Right atrium auricular region (tissue), 2 donors: ENCODE measurements around the gene RIMBP2. TPM values are rescaled to one million over a fixed set of nuclear protein-coding genes. Genes with fewer than 3 reads are reported as not detected.

Experiments
- DNase-seq: peaks from one replicate; pipeline ENCODE4 v3.0.0-alpha.2; 2019; ENCODE audit warnings: low spot score
- H3K27ac ChIP-seq, 2 donors: fragments of 200-600 bp; sonication (generic); 1 replicate in 1 of 2; 2 replicates in 1 of 2; pipeline ENCODE4 v1.5.1; 2016 to 2019
- H3K27me3 ChIP-seq, 2 donors: fragments of 200-600 bp; sonication (generic); one replicate each; pipeline versions ENCODE4 v1.5.1 to v1.6.0; 2017 to 2019
- H3K36me3 ChIP-seq: fragments of 200-600 bp; sonication (generic); one replicate; pipeline ENCODE4 v1.5.1; 2016
- H3K4me1 ChIP-seq, 2 donors: fragments of 200-600 bp; sonication (generic); one replicate each; pipeline versions ENCODE4 v1.5.1 to v1.6.0; 2017 to 2019
- H3K4me3 ChIP-seq, 2 donors: fragments of 200-600 bp; sonication (generic); 1 replicate in 1 of 2; 2 replicates in 1 of 2; pipeline ENCODE4 v1.5.1; 2017 to 2019; ENCODE audit warnings: mild to moderate bottlenecking in 1 of 2, moderate library complexity in 1 of 2
- H3K9me3 ChIP-seq, 2 donors: fragments of 200-600 bp; sonication (generic); one replicate each; pipeline ENCODE4 v1.5.1; 2019
- CTCF ChIP-seq, 2 donors: fragments of 200-600 bp; sonication (generic); IDR thresholded peaks; one replicate each; pipeline ENCODE4 v1.5.1; 2019; ENCODE audit warnings: antibody characterized with exemption in 2 of 2
- total RNA-seq, 2 donors: library from RNA; depleted of rRNA; stranded (reverse); fragments of >200 nt; gene quantifications; one replicate each; pipeline ENCODE4 v1.1.0, GENCODE V29; 2016

The RIMBP2 gene
- total RNA-seq, 2 donors from 2014 or later = 0.04 TPM; not detected in 1

- H3K4me3 ChIP-seq = no peak overlapping the region
- no peaks in the 10 kb centered on the region for H3K27me3 ChIP-seq
- no peaks in the 10 kb centered on the region for H3K9me3 ChIP-seq
- no peak for TF ChIP-seq CTCF (IDR thresholded peaks at IDR 0.05)
- no peaks in the 10 kb centered on the region for H3K36me3 ChIP-seq
- H3K27ac ChIP-seq = no peak overlapping the region
- DNase-seq = no peak
- no peaks in the 10 kb centered on the region for H3K4me1 ChIP-seq
Observed at GRCh38 chr12:130476451-130477135, 239.5 kb downstream of the RIMBP2 start.

GRCh38 chr12:130474599-130475269 is 241.4 kb downstream of the RIMBP2 start:
- TF ChIP-seq CTCF (IDR thresholded peaks at IDR 0.05) = no peak
- H3K4me3 ChIP-seq = no peak overlapping the region
- no peak overlapping the region for H3K27ac ChIP-seq
- H3K9me3 ChIP-seq = no peaks in the 10 kb centered on the region
- no peak for DNase-seq
- no peaks in the 10 kb centered on the region for H3K27me3 ChIP-seq
- H3K36me3 ChIP-seq = no peaks in the 10 kb centered on the region
- H3K4me1 ChIP-seq = no peaks in the 10 kb centered on the region

GRCh38 chr12:130473266-130473665 is 242.8 kb downstream of the RIMBP2 start:
- H3K27ac ChIP-seq = no peak overlapping the region
- no peak overlapping the region for H3K4me3 ChIP-seq
- TF ChIP-seq CTCF (IDR thresholded peaks at IDR 0.05) = no peak
- DNase-seq = no peak
- no peaks in the 10 kb centered on the region for H3K4me1 ChIP-seq
- no peaks in the 10 kb centered on the region for H3K36me3 ChIP-seq
- no peaks in the 10 kb centered on the region for H3K27me3 ChIP-seq
- H3K9me3 ChIP-seq = no peaks in the 10 kb centered on the region

- no peak overlapping the region for H3K4me3 ChIP-seq
- TF ChIP-seq CTCF (IDR thresholded peaks at IDR 0.05) = no peak
- DNase-seq = no peak
- peaks cover 0 to 10% of the 10 kb centered on the region in 2 donors for H3K9me3 ChIP-seq
- H3K27ac ChIP-seq = no peak overlapping the region
- no peaks in the 10 kb centered on the region for H3K36me3 ChIP-seq
- H3K27me3 ChIP-seq = no peaks in the 10 kb centered on the region
- no peaks in the 10 kb centered on the region for H3K4me1 ChIP-seq
Observed at GRCh38 chr12:130470969-130471368, 245.1 kb downstream of the RIMBP2 start.

GRCh38 chr12:130469552-130469951 is 246.5 kb downstream of the RIMBP2 start:
- Histone ChIP-seq H3K27ac (no peak overlapping the region), H3K4me1 (no peaks in the 10 kb centered on the region), H3K4me3 (no peak overlapping the region), H3K36me3 (no peaks in the 10 kb centered on the region), H3K27me3 (no peaks in the 10 kb centered on the region), H3K9me3 (peaks cover 0 to 10% of the 10 kb centered on the region in 2 donors)
- no peak for TF ChIP-seq CTCF (IDR thresholded peaks at IDR 0.05)
- no peak for DNase-seq
